ENCODE measurements around the gene ATP4B. TPM values are rescaled to one million over a fixed set of nuclear protein-coding genes. Genes with fewer than 3 reads are reported as not detected.

The ATP4B gene
- total and polyA plus RNA-seq, 11 donors: not detected

- intact Hi-C loops (cut with DNase I): no loop called here
- Histone ChIP-seq H3K4me3 (no peak overlapping the region), H3K27ac (no peak overlapping the region), H3K27me3 (no peaks in the 10 kb centered on the region), H3K36me3 (no peaks in the 10 kb centered on the region), H3K4me1 (peaks cover 0 to 19% (median 9%) of the 10 kb centered on the region in 12 donors), H3K9me3 (no peaks in the 10 kb centered on the region)
- WGBS, 4 donors: 92 to 96% (median 96%) methylated on average over 16 of the region's 16 CpGs
- ATAC-seq (no peak), DNase-seq (peak in 3 of 5 donors; percentile 5 to 10 (median 6))
- TF ChIP-seq POLR2A (IDR thresholded peaks at IDR 0.05) (no peak), CTCF (IDR thresholded peaks at IDR 0.05) (no peak)
These were observed 7.3 kb downstream of the ATP4B start for GRCh38 chr13:113650731-113651148.

DNA sequence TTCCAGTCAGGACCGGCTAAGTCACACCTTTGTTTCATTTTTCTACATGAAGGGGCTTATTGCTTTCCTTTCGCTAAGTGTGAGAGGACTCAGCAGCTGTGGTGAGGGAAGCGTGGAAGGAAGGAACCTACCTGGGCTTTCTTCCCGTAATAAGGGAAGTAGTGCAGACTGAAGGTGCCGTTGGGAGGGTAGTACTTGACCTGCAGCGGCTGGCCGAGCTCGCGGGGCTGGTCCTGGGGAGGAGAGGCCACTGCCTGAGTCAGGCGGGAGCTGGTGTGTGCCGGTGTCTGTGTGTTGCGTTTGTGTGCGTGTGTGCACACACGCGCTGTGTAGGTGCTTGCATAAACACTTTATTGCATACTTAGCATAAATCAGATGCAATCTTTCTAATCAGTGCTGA is 7.7 kb downstream of the ATP4B start:
- H3K27me3 ChIP-seq: no peaks in the 10 kb centered on the region
- DNase-seq (peak in 2 of 5 donors; percentile 6 to 14), ATAC-seq (no peak)
- peaks cover 0 to 19% (median 9%) of the 10 kb centered on the region in 12 donors for H3K4me1 ChIP-seq
- TF ChIP-seq CTCF (IDR thresholded peaks at IDR 0.05): no peak
- no peak for TF ChIP-seq POLR2A (IDR thresholded peaks at IDR 0.05)
- no peak overlapping the region for H3K27ac ChIP-seq
- intact Hi-C loops (cut with DNase I): no loop called here
- H3K4me3 ChIP-seq: no peak overlapping the region
- H3K36me3 ChIP-seq: no peaks in the 10 kb centered on the region
- WGBS, 4 donors: 91 to 94% (median 94%) methylated on average over 15 of the region's 15 CpGs
- no peaks in the 10 kb centered on the region for H3K9me3 ChIP-seq

- ATAC-seq: no peak
- 78 to 86% (median 81%) methylated on average over 12 to 17 of the region's 17 CpGs for WGBS, 4 donors
- no peaks in the 10 kb centered on the region for H3K27me3 ChIP-seq
These were observed 8.8 kb downstream of the ATP4B start for GRCh38 chr13:113649212-113649611.

DNA sequence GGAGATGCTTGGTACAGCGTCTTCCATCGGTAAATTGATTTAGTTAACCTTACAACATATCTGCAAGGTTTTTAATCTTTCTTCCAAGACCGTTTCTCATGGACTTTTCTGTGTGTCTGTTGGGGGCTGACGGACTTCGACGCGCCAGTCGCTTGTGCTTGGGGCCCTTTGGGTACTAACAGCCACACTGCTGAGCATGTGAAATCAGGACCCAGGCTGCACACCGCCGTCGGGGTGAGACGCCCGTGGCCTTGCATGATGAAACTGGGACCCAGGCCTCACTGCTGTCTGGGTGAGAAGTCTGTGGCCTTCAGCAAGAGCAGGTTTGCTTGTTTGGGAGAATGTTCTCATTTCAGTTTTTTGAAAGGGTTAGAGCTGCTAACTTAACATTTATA is 9.8 kb downstream of the ATP4B start:
- intact Hi-C loops (cut with DNase I): no loop called here
- ATAC-seq (no peak), DNase-seq (peak in 3 of 5 donors; percentile 7 to 21 (median 8))
- Histone ChIP-seq H3K4me3 (no peak overlapping the region), H3K4me1 (peaks cover 0 to 19% (median 9%) of the 10 kb centered on the region in 12 donors), H3K27ac (peak overlapping the region in 3 of 12 donors; percentile 55 to 75 (median 73)), H3K27me3 (no peaks in the 10 kb centered on the region), H3K36me3 (no peaks in the 10 kb centered on the region), H3K9me3 (no peaks in the 10 kb centered on the region)
- 89 to 95% (median 91%) methylated on average over 13 of the region's 13 CpGs for WGBS, 4 donors
- TF ChIP-seq POLR2A (IDR thresholded peaks at IDR 0.05) (no peak), CTCF (IDR thresholded peaks at IDR 0.05) (no peak)

More at GRCh38 chr13:113649212-113649611, 8.8 kb downstream of the ATP4B start:
- Histone ChIP-seq H3K27ac (no peak overlapping the region), H3K4me3 (no peak overlapping the region), H3K36me3 (no peaks in the 10 kb centered on the region), H3K9me3 (no peaks in the 10 kb centered on the region), H3K4me1 (peaks cover 0 to 19% (median 9%) of the 10 kb centered on the region in 12 donors)
- TF ChIP-seq POLR2A (IDR thresholded peaks at IDR 0.05) (no peak), CTCF (IDR thresholded peaks at IDR 0.05) (no peak)
- peak in 3 of 5 donors; percentile 1 to 14 (median 6) for DNase-seq
- intact Hi-C loops (cut with DNase I): no loop called here
